ENCODE data around the gene GNPAT. TPM values are rescaled to one million over a fixed set of nuclear protein-coding genes. Genes with fewer than 3 reads are reported as not detected.

The GNPAT gene
- total and polyA plus RNA-seq, 2 of the 4 experiments (the other 2 are of a cell fraction) = 17.2 to 36.0 TPM

DNA sequence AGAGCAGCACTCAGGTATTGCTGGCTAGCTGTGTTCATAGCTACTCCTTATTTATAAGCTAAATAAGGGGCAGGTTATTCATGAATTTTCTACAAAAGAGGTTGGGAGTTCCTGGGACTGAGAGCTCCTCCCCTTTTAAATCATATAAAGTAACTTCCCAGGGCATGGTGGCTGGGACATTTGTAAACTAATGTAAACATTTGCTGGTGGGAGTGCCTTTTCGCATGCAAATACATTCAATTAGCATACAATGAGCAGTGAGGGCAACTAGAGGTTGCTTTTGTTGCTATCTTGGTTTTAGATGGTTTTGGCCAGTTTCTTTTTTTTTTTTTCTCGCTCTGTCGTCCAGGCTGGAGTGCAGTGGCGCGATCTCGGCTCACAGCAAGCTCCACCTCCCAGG is 43.4 kb downstream of the GNPAT start:
- Histone ChIP-seq H3K23ac (ENCODE audit: low read depth, low read length) (no peak overlapping the region), H4K20me1 (ENCODE audit: insufficient read depth, low read length) (no peaks in the 10 kb centered on the region), H3K79me1 (ENCODE audit: low read depth in 1 of 2, low read length in 2 of 2) (no peaks in the 10 kb centered on the region), H3K9me3 (ENCODE audit: control insufficient read depth, insufficient read depth, low read length) (no peaks in the 10 kb centered on the region), H3K14ac (replicated peaks; ENCODE audit: low read depth, low read length) (no peak overlapping the region), H2AK5ac (ENCODE audit: low read depth, low read length) (no peak overlapping the region), H2BK5ac (ENCODE audit: low read depth, low read length, poor library complexity, severe bottlenecking) (no peak overlapping the region), H3K18ac (ENCODE audit: low read depth, low read length) (no peak overlapping the region), H3K9me1 (ENCODE audit: insufficient read depth, low read length) (no peaks in the 10 kb centered on the region), H3K36me3 (ENCODE audit: control insufficient read depth, insufficient read depth, low read length) (no peaks in the 10 kb centered on the region), H3K27me3 (ENCODE audit: control insufficient read depth, insufficient read depth, low read length) (no peaks in the 10 kb centered on the region), H4K5ac (ENCODE audit: low read depth, low read length) (no peak overlapping the region), H2BK20ac (ENCODE audit: low read depth, low read length) (no peak overlapping the region), H3K56ac (ENCODE audit: extremely low read depth, insufficient read depth, low read length) (no peak overlapping the region), H4K8ac (ENCODE audit: low read depth in 2 of 2, low read length in 2 of 2) (no peak overlapping the region), H2BK120ac (ENCODE audit: low read depth, low read length) (no peak overlapping the region), H3K9ac (ENCODE audit: low read depth, low read length) (no peak overlapping the region), H3K4me3 (ENCODE audit: insufficient read depth, low read depth, low read length) (no peak overlapping the region), H3K4me1 (ENCODE audit: control insufficient read depth, insufficient read depth, low read length) (no peaks in the 10 kb centered on the region), H3K4me2 (ENCODE audit: low read depth, low read length) (no peak overlapping the region), H2AFZ (replicated peaks; ENCODE audit: low read length, poor library complexity) (no peak overlapping the region), H3K4ac (ENCODE audit: low read depth, low read length) (no peak overlapping the region), H4K91ac (ENCODE audit: insufficient read depth, low read depth, low read length) (no peak overlapping the region), H2BK15ac (ENCODE audit: low read depth, low read length) (no peak overlapping the region), H2AK9ac (replicated peaks; ENCODE audit: low read depth, low read length, poor library complexity) (no peak overlapping the region), H3K27ac (ENCODE audit: insufficient read depth, low read length) (no peak overlapping the region)
- ChIA-PET CTCF (no interaction called here), POLR2A (ENCODE audit: unreplicated experiment) (no interaction called here)
- TF ChIP-seq RCOR1 (IDR thresholded peaks at IDR 0.05; ENCODE audit: insufficient replicate concordance, low read length) (no peak), MXI1 (IDR thresholded peaks at IDR 0.05; ENCODE audit: borderline replicate concordance, low read depth, low read length) (no peak), RFX5 (IDR thresholded peaks at IDR 0.05; ENCODE audit: low read depth, low read length) (no peak), CHD1 (IDR thresholded peaks at IDR 0.05; ENCODE audit: low read depth, low read length) (no peak), POLR2A (IDR thresholded peaks at IDR 0.05; ENCODE audit: low read depth, low read length) (no peak), RAD21 (IDR thresholded peaks at IDR 0.05; ENCODE audit: low read length) (no peak), FOS (IDR thresholded peaks at IDR 0.05; ENCODE audit: low read depth, low read length) (no peak), NFE2L2 (IDR thresholded peaks at IDR 0.05; ENCODE audit: low read depth, low read length) (no peak), CEBPB (IDR thresholded peaks at IDR 0.05; ENCODE audit: low read depth, low read length) (no peak), SMC3 (IDR thresholded peaks at IDR 0.05; ENCODE audit: low read depth, low read length) (no peak), MAFK (IDR thresholded peaks at IDR 0.05; ENCODE audit: low read depth, low read length) (no peak), MAZ (IDR thresholded peaks at IDR 0.05; ENCODE audit: borderline replicate concordance, low read depth, low read length) (no peak), BHLHE40 (IDR thresholded peaks at IDR 0.05; ENCODE audit: low read depth, low read length) (no peak)
- TF ChIP-seq, protein P1, sequence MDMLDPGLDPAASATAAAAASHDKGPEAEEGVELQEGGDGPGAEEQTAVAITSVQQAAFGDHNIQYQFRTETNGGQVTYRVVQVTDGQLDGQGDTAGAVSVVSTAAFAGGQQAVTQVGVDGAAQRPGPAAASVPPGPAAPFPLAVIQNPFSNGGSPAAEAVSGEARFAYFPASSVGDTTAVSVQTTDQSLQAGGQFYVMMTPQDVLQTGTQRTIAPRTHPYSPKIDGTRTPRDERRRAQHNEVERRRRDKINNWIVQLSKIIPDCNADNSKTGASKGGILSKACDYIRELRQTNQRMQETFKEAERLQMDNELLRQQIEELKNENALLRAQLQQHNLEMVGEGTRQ (IDR thresholded peaks at IDR 0.05; ENCODE audit: low read depth, low read length) = no peak
- TF ChIP-seq, protein P2, sequence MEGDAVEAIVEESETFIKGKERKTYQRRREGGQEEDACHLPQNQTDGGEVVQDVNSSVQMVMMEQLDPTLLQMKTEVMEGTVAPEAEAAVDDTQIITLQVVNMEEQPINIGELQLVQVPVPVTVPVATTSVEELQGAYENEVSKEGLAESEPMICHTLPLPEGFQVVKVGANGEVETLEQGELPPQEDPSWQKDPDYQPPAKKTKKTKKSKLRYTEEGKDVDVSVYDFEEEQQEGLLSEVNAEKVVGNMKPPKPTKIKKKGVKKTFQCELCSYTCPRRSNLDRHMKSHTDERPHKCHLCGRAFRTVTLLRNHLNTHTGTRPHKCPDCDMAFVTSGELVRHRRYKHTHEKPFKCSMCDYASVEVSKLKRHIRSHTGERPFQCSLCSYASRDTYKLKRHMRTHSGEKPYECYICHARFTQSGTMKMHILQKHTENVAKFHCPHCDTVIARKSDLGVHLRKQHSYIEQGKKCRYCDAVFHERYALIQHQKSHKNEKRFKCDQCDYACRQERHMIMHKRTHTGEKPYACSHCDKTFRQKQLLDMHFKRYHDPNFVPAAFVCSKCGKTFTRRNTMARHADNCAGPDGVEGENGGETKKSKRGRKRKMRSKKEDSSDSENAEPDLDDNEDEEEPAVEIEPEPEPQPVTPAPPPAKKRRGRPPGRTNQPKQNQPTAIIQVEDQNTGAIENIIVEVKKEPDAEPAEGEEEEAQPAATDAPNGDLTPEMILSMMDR (conservative IDR thresholded peaks at IDR 0.05; ENCODE audit: low read depth, low read length) = no peak
- TF ChIP-seq, protein P3, sequence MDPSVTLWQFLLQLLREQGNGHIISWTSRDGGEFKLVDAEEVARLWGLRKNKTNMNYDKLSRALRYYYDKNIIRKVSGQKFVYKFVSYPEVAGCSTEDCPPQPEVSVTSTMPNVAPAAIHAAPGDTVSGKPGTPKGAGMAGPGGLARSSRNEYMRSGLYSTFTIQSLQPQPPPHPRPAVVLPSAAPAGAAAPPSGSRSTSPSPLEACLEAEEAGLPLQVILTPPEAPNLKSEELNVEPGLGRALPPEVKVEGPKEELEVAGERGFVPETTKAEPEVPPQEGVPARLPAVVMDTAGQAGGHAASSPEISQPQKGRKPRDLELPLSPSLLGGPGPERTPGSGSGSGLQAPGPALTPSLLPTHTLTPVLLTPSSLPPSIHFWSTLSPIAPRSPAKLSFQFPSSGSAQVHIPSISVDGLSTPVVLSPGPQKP (IDR thresholded peaks at IDR 0.05; ENCODE audit: borderline replicate concordance, low read depth, low read length) = no peak
- no TSS peak for BruUV-seq (replicated peaks)
- dilution Hi-C loops (cut with HindIII; ENCODE audit: low sequenced_read_pairs, unreplicated experiment) = no loop called here
- intact Hi-C loops (cut with micrococcal nuclease) = no loop called here
- DNase-seq (no peak), ATAC-seq (ENCODE audit: low read depth) (no peak)
- in situ Hi-C loops (cut with MboI; ENCODE audit: low sequenced_read_pairs) = no loop called here
- WGBS, 2 experiments (ENCODE audit: extremely low coverage in 2 of 2, insufficient read length in 1 of 2) = no CpG with 5 or more reads among the region's 6 CpGs
